Vagina (tissue), 2 donors: ENCODE data around the gene IFNL4.

Source experiments
- CTCF ChIP-seq, 3 experiments: fragments of 450-650 bp in 2 of 3; fragments of 200-600 bp in 1 of 3; sonication (generic) in 1 of 3; IDR thresholded peaks; one replicate each; pipeline ENCODE4 v1.5.1; 2017 to 2019; ENCODE audit warnings: antibody characterized with exemption in 3 of 3, mild to moderate bottlenecking in 2 of 3, moderate library complexity in 2 of 3
- POLR2A ChIP-seq, 2 donors: fragments of 450-650 bp; IDR thresholded peaks; one replicate each; pipeline ENCODE4 v1.6.1; 2017; ENCODE audit warnings: antibody characterized with exemption in 2 of 2, mild to moderate bottlenecking in 2 of 2, moderate library complexity in 2 of 2
- POLR2AphosphoS5 ChIP-seq, 2 donors: sonication (generic); formaldehyde crosslinking; IDR thresholded peaks; one replicate each; pipeline ENCODE4 v1.9.0; 2017; ENCODE audit warnings: antibody characterized with exemption in 2 of 2, mild to moderate bottlenecking in 2 of 2, low read depth in 1 of 2; ENCODE audit not compliant: insufficient read depth in 1 of 2

- TF ChIP-seq POLR2A (IDR thresholded peaks at IDR 0.05) (no peak), POLR2AphosphoS5 (IDR thresholded peaks at IDR 0.05; ENCODE audit: insufficient read depth in 1 of 2, low read depth in 1 of 2) (no peak), CTCF (IDR thresholded peaks at IDR 0.05) (no peak)
These were observed 16.8 kb upstream of the IFNL4 start for GRCh38 chr19:39265321-39265916.
